GM21528 (cell line): ENCODE measurements around the gene TPCN1.

Experiments
- ATAC-seq: cut with Tn5 transposase; IDR thresholded peaks from one replicate; pipeline ENCODE4 v1.9.1; 2021; ENCODE audit warnings: mild to moderate bottlenecking, moderate library complexity; ENCODE audit not compliant: unreplicated experiment, low FRiP score

The TPCN1 gene

DNA sequence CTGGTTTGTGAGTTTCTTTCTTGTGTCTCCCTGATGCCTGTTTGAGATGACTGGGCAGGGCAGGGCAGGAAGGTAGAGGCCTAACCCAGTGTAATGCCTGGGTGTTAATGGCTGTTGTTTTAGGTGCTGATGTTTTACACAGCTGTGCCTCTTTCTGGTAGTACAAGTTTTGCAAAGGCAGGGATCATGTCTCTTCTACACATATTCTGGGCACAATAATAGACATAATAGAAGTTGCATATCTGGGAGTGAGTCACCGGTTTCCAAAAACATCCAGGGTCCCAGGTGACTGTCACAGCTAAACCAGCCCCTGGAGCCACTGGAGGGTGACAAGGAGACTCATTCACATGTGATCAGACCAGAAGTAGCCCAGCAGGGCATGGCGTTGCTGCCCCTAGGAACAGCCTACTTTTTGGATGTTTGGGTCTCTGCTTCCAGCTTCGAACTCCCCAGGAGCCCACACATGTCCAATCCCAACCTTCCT is 18.1 kb downstream of the TPCN1 start:
- no peak for ATAC-seq

DNA sequence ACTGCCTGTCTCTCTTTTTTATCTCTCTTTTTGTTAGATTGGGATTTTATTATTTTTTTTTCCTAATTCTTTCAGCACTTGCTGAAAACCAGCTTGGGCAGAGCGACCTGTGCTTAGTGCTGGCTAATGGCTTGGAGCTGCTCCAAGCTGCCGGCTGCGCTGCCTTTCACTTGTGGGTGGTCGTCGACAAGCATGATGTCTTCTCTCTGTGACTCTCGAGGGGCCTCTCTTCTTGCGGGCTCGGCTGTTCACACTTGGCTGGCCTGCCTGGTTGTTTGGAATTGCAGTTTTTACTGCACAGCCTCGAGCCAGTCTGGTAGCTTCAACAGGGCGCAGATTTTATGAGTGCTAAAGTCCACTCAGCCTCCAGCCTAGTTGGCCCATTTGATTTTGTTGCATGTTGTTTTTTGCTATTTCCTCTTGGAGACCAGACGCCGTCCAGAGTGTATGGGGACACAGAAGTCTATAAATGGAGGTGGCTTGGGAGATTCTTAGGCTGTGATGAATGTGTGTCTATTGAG is 18.6 kb downstream of the TPCN1 start:
- no peak for ATAC-seq

DNA sequence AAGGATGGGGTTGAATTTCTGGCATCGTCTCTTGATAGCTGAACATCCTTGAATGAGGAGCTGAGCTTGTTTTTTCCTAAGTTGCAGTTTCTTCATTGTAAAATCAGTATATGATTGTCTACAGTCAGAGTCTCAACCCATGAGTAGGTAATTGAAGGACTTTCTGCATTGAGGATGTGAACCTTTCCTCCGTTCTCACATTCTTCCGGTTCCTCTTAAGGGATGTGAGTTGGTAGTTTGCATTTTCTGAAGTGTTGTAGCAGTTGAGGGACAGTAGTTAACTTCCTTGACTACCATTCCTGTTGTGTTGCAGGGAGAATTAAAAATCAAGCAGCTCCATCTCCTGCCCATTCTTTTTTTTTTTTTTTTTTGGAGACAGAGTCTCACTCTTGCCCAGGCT is 19.1 kb downstream of the TPCN1 start:
- no peak for ATAC-seq

DNA sequence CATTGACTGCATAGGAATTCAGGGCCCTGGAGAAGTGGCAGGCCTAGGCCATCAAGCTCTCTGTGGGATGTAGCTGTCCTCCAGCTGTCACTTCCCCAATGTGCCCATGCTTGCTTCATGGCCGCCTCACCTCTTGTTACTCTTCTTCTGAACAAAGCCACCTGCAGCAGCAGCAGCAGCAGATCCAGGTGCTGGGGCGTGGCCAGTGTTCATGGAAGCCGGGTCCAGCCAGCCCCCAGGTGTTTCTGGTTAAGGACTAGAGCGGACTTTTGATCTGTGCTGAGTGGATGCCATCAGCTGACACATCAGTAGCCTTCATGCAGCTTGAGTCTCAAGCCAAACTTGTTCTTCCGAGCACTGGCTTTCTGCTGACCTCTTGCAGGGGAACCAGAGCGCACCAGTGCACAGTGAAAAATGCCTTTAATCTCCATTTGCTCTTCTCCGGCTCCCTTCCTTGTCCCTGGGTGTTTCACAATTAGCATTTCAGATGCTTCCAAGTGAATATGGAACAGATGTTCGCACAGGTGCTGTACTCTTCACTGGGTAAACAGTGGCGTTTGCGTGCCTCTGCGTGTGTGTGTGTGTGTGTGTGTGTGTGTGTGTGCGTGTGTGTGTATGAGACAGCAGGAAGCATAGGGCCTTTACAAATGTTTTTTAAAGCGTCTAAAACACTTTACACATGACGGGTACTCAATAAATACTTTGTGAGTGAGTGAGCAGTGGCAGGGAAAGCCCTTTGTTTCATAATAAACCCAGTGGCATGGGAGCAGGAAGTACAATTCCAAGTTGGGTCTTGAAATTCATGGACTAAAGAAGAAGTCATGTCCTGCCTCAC is 20.1 kb downstream of the TPCN1 start:
- ATAC-seq = no peak

DNA sequence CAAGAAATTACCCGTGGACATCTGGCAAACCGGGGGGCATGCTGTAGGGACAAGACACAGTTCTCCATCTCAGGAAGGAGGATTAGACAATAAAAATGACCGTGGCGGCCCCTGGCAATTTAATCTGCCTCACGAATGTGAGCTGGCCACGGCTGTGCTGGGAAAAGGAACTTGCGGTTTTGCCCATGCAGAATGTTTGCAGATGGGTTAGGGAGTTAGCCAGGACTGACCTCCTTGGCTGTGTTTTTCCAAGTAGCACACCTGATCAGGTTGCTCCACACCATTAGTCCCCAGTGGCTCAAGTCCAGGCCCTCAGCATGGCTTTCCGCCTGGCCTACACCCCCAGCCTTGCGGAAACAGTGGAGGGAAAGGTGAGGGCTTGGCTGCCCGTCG is 20.8 kb downstream of the TPCN1 start:
- no peak for ATAC-seq

DNA sequence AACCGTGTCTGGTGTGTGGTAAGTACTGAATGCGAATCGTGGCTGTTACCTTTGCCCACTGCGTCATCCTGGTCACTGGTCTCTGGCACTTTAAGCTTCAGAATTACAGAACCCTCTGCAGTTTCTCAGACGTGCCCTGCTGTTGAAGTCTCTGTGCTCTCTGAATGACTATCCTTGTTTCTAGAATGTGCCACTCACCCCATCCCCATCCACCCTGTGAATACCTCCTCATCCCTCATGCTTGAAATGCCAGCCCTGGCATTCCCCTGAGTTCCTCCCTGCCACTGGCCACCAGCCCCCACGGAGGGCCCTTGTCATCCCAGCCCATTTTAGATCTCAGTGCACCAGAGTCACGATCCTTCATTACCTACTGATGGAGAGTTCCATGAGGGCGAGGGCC is 21.3 kb downstream of the TPCN1 start:
- no peak for ATAC-seq

DNA sequence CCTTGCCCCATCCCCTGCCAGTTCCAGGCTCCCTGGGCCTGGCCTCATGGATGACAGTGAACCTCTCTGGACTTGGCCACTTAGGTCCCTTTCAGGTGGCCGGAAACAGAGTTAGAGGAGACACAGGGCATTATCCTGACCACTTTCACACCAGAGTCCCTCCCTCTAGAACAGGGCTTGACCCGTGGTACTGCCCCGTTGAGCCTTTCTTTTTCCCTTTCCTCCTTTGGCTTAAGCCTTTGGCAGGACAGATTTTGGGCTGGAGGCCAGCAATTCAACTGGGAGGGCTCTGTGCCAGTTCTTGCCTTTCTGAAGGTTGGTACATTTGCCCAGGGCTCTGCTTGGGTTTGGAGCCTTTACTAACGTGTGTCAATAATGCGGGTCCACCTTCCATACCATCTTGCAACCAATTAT is 22.8 kb downstream of the TPCN1 start:
- no peak for ATAC-seq

DNA sequence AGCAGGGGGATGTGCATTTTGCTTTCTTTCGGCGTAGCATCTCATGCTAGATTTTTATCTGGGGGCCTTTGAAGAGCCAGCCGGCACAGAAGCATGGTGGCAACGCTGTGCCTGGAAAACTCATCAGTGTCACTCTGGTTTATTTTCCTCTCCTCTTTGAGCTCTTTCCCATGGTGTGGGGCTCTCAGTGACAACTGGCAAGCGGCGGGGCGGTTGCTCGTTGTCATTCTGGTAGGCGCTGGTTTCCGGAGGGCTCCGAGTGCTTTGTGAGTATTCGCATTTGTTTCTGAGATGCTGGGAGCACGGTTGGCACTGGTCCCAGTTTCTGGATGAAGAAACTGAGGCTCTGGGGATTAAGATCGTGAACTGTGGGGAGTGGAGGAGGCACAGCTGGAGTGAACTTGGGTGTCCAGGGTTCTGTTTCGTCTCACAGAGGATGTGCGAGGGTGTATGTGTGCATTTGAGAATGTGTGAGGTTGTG is 23.3 kb downstream of the TPCN1 start:
- no peak for ATAC-seq

DNA sequence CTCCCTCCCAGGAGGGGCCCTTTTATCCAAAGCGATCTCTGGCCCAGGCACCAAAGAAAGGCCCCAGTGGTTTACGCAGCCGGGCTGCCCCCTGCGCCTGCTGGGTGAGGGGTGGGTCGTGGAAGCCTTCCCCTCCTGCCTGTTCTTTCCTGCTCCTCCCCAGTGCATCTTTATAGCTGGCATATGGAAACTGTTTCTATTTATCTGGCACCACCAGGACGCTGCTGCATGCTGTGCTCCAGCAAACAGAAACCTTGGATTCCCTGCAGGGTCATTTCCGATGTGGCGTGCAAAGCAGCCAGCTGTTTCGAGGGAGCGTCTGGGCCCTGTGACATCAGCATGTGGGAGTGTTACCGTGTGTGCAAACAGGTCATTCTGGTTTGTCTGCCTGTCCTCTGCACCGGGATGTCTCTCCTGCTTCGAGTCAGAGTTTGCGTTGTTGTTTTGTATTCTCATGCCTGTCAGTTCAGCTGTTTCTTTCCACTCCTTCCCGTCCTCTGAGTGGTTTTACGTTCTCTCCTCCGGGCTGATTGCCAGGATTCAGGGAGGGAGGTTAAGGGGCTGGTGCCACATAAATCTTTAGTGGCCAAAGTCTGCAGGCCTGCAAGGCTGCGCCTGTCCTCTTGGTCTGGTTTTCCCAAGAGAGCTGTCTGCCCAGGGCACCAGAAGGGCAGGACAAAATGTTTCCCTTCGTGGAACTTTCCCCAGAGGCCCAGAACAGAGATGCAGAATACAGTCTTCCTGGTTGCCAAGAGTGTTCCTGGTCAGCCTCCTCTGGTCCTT is 24.6 kb downstream of the TPCN1 start:
- ATAC-seq = no peak

DNA sequence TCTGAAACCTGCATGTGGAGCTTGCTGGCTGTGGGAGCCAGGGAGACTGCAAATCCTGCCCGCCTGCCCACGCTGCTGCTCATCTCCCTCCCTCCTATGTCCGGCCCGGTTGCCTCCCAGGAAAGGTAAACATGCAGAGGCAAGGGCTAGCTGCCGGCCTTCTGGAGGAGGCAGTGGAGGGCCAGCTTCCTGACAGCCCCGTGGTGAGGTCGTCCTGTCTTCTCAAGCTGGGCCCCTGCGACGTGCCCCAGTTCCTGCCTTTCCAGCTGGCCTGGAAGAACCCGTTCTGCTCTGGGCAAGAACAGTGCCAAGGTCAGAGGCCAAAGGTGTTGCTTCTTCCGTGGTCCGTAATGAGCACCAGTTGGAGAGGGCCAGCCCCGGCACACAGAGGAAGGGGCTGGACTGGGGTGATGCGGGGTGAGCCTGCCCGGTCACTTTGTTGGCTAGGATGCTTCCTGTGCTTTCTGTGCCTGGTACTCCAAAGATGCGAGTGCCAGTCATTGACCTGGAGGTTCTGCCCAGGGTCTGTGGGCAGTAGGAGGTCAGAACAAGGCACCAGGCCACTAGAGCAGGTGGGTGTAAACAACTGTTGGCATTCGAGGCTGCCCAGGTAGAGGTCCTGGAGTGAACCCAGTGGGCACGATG is 25.3 kb downstream of the TPCN1 start:
- no peak for ATAC-seq

DNA sequence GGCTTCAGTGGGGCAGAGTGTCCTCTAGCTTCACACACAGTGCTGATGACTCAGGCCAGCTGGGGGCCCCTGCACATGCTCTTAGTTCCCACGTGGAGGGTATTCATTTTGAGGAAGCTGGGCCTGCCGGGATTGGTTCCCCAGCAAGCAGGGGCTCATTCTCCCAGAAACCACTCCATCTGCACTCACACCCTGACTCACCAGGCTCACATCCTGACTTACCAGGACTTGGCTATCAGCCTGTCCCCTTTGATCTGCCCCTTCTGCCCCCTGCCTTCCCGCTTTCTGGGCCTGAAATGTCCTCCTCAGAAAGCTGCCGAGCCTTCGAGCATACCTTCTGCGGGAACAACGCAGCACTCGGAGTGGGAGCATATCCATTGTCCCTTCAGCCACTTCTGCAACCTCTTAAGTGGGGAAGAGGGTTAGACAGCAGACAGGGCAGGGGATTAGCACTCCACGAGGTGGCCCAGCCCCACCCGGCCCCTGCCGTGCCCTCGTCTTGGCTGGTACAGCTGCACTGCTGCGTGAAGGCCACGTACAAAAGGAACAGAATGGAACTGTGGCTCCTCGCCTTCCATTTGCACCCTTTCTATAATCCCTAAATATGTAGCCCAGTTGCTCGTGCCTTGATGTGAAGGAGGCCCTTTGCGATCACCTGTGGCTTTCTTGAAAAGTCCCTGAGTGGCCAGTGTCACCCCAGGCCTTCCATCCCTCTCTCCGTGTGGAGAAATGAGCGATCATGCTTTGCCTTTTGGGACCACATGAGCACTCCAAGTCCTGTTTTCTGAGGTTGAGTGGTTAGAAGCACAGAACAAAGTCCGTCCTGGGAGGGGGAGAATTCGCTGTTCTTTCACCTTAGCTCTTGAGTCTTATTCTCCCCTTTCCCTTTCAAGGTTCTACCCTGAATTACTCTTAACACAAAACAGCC is 26.1 kb downstream of the TPCN1 start:
- no peak for ATAC-seq

DNA sequence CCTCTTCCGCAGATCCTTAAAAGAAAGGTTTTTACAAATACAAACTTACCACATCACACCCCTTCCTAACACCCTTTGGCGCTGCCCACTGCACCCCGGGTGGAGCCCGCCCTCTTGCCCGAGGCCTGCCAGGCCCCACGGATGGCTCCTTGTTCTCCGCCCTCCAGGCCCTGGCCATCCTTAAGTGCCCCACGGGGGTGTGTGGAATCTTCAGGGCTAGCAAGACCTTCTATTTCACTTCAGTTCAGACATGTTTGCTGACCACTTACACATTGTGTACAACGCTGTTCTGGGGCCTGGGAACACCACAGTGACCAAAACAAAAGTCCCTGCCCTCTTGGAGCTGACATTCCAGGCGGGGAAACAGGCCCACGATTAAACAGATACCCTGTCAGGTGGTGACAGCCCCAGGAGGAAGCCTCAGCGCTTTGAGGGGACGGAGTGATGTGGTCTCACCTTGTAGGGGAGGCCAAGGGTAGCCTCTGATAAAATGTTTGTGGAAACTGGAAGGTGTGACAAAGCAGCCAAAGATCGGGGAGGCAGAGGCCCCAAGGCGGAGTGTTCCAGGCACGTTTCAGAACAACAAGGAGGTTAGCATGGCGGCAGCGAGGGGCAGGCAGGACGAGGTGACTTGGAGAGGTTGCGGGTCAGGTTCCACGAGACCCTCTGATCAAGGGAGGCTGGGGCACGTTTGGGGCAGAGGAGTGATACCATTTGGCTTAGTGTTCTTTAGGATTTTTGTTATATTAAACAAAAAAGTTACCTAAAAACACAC is 27.0 kb downstream of the TPCN1 start:
- ATAC-seq = no peak

DNA sequence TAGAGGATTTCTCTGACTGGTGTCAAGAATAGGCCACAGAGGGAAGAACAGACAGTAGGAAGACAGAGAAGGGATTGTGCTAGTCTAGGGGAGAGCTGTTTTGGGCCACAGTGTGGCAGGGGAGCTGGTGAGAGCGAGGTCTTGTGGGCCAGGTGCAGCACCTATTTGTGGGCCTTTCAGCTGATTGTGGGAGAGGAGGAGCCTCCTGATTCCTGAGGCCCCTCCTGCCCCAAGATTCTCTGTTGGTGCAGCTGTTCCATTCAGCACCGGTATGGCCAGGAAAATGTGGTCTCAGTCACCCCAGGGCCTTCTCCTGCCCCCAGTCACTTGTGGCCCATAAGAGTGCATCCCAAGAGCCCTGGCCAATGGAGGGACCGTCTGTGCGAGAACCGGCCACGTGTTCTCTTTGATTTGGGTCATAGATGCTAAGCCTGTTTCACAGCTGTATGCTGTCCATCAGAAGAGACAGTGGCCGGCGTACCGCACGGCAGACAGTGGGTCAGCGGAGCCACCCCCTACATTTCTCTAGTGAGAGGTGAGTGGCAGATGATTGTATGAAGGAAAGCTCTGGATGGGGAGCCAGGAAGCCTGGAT is 27.7 kb downstream of the TPCN1 start:
- no peak for ATAC-seq

DNA sequence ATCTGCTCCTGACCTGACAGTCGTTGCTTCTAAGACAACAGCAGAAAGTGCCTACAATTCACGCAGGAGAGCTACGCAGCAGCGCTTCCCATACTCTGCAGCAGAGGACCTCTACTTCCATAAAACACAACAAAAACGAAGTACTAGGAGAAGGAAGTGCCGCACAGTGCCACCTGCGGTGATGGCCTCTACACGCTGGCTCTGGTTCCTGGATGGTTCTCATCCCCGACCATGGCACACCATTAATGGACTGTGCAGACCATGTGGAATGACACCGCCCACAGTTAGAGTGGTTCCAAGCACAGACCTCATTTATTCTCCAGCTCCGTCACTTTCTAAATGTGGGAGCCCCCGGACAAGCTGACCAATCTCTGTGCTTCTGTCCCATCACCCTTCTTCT is 28.3 kb downstream of the TPCN1 start:
- ATAC-seq = no peak

DNA sequence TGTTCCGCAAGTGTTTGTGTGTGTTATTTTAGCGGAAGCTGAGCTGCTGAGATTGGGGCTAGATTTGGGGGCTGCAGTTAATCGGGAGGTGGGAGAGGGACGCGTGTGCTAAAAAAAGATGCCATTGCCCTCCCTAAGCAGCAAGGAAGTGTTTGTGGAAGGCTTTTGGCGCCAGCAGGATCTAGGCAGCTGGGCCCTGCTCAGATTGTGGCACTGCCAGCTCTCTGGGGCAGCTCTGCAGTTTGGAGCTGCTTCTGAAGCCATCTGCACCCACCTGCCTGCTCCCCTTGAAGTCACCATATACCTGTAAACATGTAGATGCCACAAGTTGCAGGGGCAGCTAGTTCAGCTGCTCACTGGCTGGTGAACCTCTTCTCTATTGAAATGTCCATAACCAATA is 28.8 kb downstream of the TPCN1 start:
- ATAC-seq = no peak

DNA sequence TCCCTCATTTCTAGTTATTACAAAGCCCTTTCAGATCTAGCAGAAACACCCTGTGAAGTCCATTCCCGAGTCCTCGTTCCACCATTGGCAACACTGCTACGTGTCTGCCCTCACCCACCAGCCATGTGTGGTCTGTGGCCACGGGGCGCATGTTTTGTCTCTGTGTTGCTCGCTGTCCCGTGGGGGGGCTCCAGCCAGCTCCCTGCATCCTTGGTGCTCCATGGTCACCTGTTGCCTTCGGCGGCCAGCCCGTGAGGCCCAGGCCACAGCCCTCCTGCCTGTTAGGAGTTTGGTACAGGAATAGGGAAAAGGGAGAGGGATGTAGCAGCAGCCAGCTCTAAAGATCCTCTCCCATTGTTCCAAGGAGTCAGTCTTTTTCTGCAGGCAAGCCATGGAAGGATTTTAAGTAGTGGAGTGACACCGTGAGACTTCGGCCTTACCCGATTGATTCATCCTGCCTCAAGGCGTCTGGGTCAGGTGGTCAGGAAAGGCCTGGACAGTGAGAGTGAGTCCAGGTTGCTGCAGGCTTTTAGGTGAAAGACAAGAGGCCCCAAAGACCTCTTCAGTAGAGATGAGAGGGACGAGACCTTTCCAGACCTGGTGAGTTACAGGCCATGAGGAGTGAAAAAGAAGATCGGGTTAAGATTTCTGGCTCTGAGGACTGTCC is 30.3 kb downstream of the TPCN1 start:
- no peak for ATAC-seq

DNA sequence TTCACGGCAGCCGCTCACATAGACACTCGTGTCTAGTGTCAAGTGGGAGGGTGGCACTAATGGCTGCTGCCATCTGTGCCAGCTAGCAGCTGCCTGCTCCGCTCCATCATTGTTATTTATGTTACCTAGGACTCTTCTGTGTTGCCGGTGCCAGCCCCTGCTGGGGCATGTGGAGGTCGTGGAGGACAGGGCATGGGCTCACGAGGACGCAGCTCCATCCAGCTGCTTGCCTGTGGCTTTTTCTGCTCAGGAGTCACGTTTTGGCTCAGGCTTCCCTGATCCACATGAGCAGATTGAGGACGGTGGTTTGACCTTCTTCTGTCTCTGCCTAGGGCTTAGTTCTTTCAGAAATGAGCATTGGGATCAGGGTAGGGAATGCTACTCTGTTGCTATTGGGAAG is 31.2 kb downstream of the TPCN1 start:
- no peak for ATAC-seq
